ENCODE measurements around the gene HNRNPA0. TPM values are rescaled to one million over a fixed set of nuclear protein-coding genes. Genes with fewer than 3 reads are reported as not detected.

Gene HNRNPA0
- total RNA-seq, 4 donors from 2014 or later: 8.4 to 13.7 (median 9.4) TPM

DNA sequence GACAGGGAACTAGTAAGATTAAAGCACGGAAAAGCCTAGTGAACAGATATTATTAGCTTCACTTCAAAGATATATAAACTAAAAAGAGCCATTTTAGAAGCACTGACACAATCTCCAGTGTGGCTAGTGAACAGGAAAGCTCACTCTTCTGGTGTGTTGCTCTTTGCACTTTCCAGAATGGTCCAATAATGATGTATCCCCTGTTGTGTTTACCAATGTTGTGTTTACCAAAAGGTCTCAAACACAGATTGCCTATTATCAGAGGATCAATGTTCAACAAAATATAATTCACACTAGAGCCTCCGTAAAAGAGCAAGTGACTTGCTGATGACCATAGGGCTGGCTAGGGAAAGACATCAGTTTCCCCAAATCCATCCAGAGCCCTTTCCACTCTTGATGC lies 29.9 kb downstream of the HNRNPA0 start:
- Histone ChIP-seq H3K27me3 (no peaks in the 10 kb centered on the region), H3K36me3 (no peaks in the 10 kb centered on the region), H3K27ac (no peak overlapping the region), H3K4me1 (peaks cover 0 to 17% (median 0%) of the 10 kb centered on the region in 3 donors), H3K9me3 (no peaks in the 10 kb centered on the region), H3K4me3 (no peak overlapping the region)
- 76 to 85% methylated on average over 2 of the region's 2 CpGs for WGBS, 2 donors
- intact Hi-C loops (cut with DNase I): no loop called here
- no peak for DNase-seq
- TF ChIP-seq, protein P1, sequence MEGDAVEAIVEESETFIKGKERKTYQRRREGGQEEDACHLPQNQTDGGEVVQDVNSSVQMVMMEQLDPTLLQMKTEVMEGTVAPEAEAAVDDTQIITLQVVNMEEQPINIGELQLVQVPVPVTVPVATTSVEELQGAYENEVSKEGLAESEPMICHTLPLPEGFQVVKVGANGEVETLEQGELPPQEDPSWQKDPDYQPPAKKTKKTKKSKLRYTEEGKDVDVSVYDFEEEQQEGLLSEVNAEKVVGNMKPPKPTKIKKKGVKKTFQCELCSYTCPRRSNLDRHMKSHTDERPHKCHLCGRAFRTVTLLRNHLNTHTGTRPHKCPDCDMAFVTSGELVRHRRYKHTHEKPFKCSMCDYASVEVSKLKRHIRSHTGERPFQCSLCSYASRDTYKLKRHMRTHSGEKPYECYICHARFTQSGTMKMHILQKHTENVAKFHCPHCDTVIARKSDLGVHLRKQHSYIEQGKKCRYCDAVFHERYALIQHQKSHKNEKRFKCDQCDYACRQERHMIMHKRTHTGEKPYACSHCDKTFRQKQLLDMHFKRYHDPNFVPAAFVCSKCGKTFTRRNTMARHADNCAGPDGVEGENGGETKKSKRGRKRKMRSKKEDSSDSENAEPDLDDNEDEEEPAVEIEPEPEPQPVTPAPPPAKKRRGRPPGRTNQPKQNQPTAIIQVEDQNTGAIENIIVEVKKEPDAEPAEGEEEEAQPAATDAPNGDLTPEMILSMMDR (IDR thresholded peaks at IDR 0.05): no peak
- TF ChIP-seq POLR2A (IDR thresholded peaks at IDR 0.05): no peak

DNA sequence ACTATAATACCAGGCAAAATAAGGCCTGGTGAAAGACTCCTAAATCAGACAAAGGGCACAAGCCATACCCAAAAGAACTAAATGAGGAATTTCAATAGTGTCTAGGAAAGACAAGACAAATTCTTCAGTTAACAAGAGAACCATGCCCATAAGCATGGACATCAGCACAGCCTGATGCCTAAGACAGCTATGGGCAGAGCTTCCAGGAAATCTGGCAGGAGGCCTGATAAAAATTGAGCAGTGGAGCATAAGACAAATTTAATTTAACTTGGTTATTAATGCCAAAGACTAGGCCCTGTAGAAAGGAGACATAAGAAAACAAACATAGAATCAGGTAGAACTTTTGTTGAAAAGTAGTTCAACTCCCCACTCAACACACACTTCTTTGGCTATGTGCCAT lies 35.6 kb downstream of the HNRNPA0 start:
- Histone ChIP-seq H3K27me3 (no peaks in the 10 kb centered on the region), H3K36me3 (peaks cover 0 to 6% (median 0%) of the 10 kb centered on the region in 3 donors), H3K9me3 (peaks cover 0 to 5% (median 0%) of the 10 kb centered on the region in 3 donors), H3K27ac (no peak overlapping the region), H3K4me1 (peaks cover 0 to 22% (median 0%) of the 10 kb centered on the region in 3 donors), H3K4me3 (no peak overlapping the region)
- intact Hi-C loops (cut with DNase I): no loop called here
- TF ChIP-seq, protein P1 (IDR thresholded peaks at IDR 0.05): no peak
- no peak for TF ChIP-seq POLR2A (IDR thresholded peaks at IDR 0.05)
- no peak for DNase-seq

DNA sequence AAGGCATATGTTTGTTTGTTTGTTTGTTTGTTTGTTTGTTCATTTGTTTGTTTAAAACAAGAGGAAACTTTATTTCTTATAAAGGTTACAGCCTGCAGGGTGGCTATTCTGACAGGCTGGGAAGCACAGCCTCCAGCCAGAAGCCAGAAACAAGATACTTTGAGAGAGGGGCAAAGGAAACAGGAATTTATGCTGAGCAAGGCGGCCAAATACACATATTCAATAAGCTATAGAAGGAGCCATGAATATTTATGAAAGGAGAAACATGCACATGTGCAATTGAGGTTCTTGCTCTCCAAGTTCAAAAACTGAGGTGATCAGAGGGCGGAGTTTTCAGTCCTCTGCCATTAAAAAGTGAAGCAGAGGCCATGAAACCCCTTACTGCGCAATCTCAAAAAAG lies 37.8 kb downstream of the HNRNPA0 start:
- TF ChIP-seq, protein P1 (IDR thresholded peaks at IDR 0.05): no peak
- TF ChIP-seq POLR2A (IDR thresholded peaks at IDR 0.05): no peak
- intact Hi-C loops (cut with DNase I): no loop called here
- 91 to 96% methylated on average over 3 of the region's 3 CpGs for WGBS, 2 donors
- no peak overlapping the region for H3K4me3 ChIP-seq
- no peaks in the 10 kb centered on the region for H3K27me3 ChIP-seq
- DNase-seq: no peak
- H3K9me3 ChIP-seq: peaks cover 0 to 5% (median 0%) of the 10 kb centered on the region in 3 donors
- H3K4me1 ChIP-seq: peaks cover 0 to 14% (median 0%) of the 10 kb centered on the region in 3 donors
- H3K27ac ChIP-seq: no peak overlapping the region
- H3K36me3 ChIP-seq: peaks cover 0 to 9% (median 0%) of the 10 kb centered on the region in 3 donors

DNA sequence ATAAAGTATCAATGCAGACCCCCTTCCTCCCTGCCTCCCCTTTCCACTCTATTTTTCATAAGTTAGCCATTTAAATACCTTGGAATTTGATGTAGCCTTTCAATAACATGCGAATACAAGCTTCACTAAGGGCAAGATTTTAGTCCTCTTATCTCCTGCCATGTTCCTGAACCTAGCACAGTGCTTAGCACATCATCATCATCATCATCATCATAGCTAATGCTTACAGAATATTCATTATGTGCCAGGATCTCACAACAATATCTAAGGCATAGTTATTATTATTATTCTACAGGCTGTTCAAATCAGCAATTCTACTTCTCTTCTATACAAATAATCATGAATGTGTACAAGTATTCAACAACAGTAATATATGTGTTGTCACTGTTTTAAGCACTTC lies 38.7 kb downstream of the HNRNPA0 start:
- 94 to 96% methylated on average over 1 of the region's 1 CpG for WGBS, 2 donors
- H3K4me1 ChIP-seq: peaks cover 0 to 9% (median 0%) of the 10 kb centered on the region in 3 donors
- TF ChIP-seq POLR2A (IDR thresholded peaks at IDR 0.05): no peak
- TF ChIP-seq, protein P1 (IDR thresholded peaks at IDR 0.05): no peak
- peaks cover 0 to 5% (median 0%) of the 10 kb centered on the region in 3 donors for H3K9me3 ChIP-seq
- intact Hi-C loops (cut with DNase I): no loop called here
- no peak for DNase-seq
- peaks cover 0 to 9% (median 0%) of the 10 kb centered on the region in 3 donors for H3K36me3 ChIP-seq
- no peaks in the 10 kb centered on the region for H3K27me3 ChIP-seq
- no peak overlapping the region for H3K27ac ChIP-seq
- H3K4me3 ChIP-seq: no peak overlapping the region

DNA sequence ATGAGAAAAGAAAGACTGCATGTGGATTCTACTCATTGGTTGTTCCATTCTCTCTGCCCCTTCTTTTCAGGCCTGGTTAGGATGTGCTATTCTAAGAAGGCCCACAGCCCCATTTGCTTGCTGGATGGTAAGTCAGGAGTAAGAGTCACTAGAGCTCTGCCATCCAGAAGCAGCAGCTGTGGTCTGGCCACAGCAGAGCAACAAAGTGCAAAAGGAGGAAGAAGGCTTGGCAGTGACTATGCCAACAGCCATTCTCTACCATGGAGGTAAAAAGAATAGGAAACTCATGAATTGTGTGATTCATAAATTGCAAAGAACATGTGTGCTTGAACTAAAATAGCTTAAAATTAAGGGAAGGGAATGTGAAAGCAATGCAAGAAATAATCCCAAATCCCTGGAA lies 39.2 kb downstream of the HNRNPA0 start:
- intact Hi-C loops (cut with DNase I): no loop called here
- Histone ChIP-seq H3K4me3 (no peak overlapping the region), H3K27me3 (no peaks in the 10 kb centered on the region), H3K4me1 (peaks cover 0 to 9% (median 0%) of the 10 kb centered on the region in 3 donors), H3K36me3 (peaks cover 0 to 9% (median 0%) of the 10 kb centered on the region in 3 donors), H3K9me3 (peaks cover 0 to 5% (median 0%) of the 10 kb centered on the region in 3 donors), H3K27ac (no peak overlapping the region)
- TF ChIP-seq, protein P1 (IDR thresholded peaks at IDR 0.05): no peak
- TF ChIP-seq POLR2A (IDR thresholded peaks at IDR 0.05): no peak
- no peak for DNase-seq

Measured in esophagus squamous epithelium (tissue), 5 donors.